Dermis microvascular lymphatic vessel endothelial cell (primary cell): ENCODE results near the gene CDS2. TPM values are rescaled to one million over a fixed set of nuclear protein-coding genes. Genes with fewer than 3 reads are reported as not detected.

Experiments
- DNase-seq, 2 donors: peaks; one replicate each; pipeline versions ENCODE4 v3.0.0 to v3.0.0-alpha.2; 2010; ENCODE audit warnings: low read depth in 2 of 2
- total RNA-seq: library from RNA; depleted of rRNA; stranded (reverse); fragments of >200 nt; gene quantifications from 2 replicates; pipeline ENCODE4 v1.2.1, GENCODE V29; 2014

Gene CDS2
- total RNA-seq, 1 donor from 2014 or later = 67.0 TPM

DNA sequence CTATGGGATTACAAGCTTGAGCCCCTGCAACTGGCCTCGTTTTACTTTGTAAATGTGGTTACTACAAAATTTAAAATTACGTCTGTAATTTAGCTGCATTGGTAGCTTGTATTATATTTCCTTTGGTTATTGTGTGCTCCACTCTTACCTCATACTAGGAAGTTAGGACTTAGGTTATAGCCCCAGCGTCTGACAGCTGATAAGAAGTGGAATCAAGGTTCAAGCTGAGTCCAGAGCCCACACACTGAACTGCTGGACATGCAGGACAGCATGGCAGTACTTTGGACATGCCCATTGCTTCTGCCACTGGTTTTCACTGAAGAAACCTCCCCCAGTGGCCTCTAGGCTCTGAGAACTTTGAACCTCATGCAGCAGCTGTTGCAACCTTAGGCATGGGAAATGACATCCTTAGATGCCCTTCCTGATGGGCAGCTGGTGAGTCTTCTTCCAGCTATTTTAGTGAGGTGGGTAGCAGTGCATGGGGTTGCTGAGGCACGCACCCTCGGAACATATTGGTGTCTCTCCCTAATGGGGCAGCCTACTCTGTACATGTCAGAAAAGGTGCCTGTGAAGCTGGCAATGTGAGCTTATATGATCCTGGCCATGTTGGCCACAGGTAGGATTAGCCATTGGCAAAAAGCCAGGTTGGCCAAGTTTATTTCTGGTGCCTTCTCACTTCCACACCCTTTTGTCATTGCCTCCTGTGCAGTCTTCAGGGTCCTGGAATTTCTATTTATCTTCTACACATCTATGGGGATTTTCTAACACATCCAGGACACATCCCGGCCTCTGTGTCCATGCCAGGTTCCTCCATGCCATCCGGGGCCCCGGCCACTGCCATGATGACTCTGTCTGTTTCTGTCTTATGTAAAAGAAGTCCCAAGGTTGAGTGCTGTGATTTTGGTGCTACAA lies 85.3 kb downstream of the CDS2 start:
- no peak for DNase-seq

GRCh38 chr20:5212907-5213487 lies 86.2 kb downstream of the CDS2 start:
- no peak for DNase-seq

DNA sequence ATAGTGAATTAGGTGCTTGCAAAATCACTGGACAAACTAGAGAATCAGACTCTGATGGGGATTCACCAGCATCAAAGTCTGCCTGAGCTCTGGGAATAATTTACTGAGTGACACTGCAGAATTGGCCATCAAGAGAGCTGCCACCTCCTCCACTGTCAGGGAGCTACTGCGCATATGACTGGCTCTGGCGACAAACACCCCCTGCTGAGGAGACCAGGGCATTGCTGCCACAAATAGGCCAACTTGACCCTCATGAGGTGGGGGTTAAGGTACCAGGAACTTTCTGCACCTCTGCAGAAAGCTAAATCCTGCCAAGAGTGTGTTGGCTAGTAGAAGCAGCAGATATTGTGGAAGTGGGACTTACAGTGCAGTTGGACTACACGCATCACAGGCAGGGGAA lies 88.0 kb downstream of the CDS2 start:
- no peak for DNase-seq

GRCh38 chr20:5215672-5216304 lies 89.0 kb downstream of the CDS2 start:
- peak; percentile 28 to 47 for DNase-seq

- no peak for DNase-seq
These were observed 89.9 kb downstream of the CDS2 start for GRCh38 chr20:5216663-5217062.

GRCh38 chr20:5217616-5218015 lies 90.8 kb downstream of the CDS2 start:
- DNase-seq = no peak

DNA sequence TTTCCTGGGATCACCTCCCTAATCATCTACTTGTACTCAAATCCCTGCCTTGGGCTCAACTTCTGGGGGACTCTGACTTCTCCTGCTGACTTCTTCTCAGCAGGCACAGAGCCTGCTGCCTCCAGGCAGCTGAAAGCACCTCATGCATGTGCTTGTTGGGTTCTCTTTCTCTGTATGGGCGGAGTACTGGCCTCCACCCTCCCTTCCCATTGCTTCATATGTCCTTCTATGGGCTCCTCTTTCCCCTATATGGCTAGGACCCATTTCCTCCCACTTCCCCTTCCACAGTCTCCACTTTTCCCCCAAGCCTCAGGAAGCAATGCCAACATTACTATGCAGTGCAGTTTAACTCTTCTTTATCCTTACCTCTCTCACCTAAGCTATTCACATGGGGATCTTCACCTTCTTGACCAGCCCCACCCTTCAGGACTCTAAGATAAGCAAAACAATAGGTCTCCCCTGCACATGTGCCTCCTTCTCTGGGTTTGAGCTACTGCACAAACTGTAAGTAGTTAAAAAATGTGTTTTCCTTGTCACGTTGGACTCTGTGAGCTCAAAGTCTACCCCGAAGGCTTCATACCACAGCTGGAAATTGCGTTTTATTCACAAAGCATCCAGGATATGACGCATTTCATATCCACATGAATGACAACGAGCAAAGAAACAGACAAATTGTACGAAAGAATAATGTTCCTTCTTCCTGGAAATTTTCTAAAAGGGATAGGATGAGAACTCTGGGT lies 93.7 kb downstream of the CDS2 start:
- no peak for DNase-seq

DNA sequence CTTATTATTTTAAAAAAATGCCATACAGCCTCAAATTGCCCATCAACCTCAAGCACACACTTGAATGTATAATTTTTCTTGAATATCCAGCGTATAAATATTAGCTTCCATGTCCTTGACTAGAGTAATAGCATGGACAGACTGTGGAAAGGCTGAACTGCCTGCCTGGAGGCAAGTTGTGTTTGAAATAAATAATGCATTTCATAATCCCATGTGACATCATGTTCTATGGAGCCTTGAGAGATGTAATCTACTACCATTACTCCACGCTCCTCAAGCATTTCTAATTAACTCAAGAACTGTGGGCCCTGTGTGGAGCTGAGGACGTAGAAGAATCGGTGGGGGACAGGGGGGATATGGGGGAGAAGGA lies 94.2 kb downstream of the CDS2 start:
- no peak for DNase-seq

- DNase-seq = peak; percentile 36 to 61
These were observed 96.3 kb downstream of the CDS2 start for GRCh38 chr20:5222919-5223634.

DNA sequence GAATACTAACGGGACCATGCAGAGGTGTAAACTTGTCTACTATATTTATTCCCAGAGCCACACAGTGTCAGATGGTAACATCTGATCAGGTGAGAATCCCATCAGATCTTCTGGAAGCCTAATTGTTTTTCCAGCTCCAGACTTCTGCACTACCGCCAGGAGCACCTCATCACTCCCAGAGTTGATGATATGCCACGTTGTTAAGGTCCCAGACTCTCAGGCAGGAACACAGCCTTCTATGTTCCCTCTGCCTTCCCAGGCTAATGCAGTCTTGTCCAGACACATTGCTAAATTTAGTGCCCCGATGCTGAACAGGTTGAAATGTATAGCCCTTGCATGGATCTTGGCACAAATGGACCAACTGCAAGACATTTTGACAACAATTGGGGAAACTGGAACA lies 103.7 kb downstream of the CDS2 start:
- no peak for DNase-seq

DNA sequence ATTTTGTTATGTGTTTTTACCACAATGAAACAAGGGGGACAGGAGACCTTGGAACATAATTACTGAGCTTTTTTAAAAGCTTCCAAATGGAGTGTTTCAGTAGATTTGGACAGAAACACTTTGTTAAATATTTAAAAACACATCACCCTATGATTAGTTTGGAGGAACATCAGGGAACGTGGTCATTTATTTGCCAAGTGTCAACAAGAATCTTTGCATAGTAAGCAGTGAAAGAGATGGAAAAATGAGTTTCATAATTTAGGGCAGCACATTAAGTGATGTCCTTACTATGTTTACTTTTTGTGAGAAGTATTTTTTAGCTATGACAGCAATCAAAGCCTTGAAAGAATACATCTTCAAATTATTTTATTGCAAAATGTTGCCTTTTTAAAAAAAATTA lies 107.3 kb downstream of the CDS2 start:
- DNase-seq = no peak

GRCh38 chr20:5234978-5235377 lies 108.2 kb downstream of the CDS2 start:
- DNase-seq = no peak

Other genes starting within 250 kb of the CDS2 start
- 13.1 and 18.2 TPM in 2 replicates for gene SLC23A2, start 125.5 kb upstream of the CDS2 start, total RNA-seq
- gene TMEM230, start 13.9 kb upstream of the CDS2 start, total RNA-seq = 72.1 and 93.7 TPM in 2 replicates
- gene PCNA, start 7.0 kb upstream of the CDS2 start, total RNA-seq = 97.1 and 173 TPM in 2 replicates
- gene PROKR2, start 189.9 kb downstream of the CDS2 start, total RNA-seq = not detected in 2 replicates